Measurements from ENCODE around the gene COPB2.

DNA sequence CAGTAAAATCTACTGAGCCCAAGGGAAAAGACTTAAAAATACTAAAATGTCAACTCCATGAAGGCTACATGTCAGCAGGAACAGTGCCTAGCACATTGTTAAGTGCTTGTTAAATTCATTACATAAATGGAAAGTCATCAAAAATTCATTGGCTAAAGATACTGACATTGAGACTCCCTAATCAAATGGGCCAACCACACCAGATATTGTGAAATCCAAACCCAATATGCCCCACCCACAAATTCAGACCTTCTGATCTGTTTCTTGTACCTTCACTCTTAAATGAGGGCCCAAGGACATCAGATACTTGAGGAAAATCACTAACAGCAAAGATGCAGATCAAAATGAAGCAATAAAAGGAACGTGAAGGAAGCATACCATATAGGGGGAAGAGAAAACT is 24.9 kb downstream of the COPB2 start:
- TF ChIP-seq, protein P1, sequence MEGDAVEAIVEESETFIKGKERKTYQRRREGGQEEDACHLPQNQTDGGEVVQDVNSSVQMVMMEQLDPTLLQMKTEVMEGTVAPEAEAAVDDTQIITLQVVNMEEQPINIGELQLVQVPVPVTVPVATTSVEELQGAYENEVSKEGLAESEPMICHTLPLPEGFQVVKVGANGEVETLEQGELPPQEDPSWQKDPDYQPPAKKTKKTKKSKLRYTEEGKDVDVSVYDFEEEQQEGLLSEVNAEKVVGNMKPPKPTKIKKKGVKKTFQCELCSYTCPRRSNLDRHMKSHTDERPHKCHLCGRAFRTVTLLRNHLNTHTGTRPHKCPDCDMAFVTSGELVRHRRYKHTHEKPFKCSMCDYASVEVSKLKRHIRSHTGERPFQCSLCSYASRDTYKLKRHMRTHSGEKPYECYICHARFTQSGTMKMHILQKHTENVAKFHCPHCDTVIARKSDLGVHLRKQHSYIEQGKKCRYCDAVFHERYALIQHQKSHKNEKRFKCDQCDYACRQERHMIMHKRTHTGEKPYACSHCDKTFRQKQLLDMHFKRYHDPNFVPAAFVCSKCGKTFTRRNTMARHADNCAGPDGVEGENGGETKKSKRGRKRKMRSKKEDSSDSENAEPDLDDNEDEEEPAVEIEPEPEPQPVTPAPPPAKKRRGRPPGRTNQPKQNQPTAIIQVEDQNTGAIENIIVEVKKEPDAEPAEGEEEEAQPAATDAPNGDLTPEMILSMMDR (IDR thresholded peaks at IDR 0.05), result no peak
- TF ChIP-seq ZFX (IDR thresholded peaks at IDR 0.05; ENCODE audit: borderline replicate concordance), result no peak
